H1 (cell line): Measurements from ENCODE around the gene SH2D5. TPM values are rescaled to one million over a fixed set of nuclear protein-coding genes. Genes with fewer than 3 reads are reported as not detected.

Experiments
- CTCF ChIA-PET: fragments of 300-600 bp; sonication (Branson Sonifier 250); formaldehyde crosslinking; loops from one replicate; lab custom pipeline; 2021; ENCODE audit not compliant: partially characterized antibody; lab: Charles Lee
- POLR2A ChIA-PET: fragments of 300-600 bp; sonication (Branson Sonifier 250); formaldehyde crosslinking; loops from one replicate; lab custom pipeline; 2021; ENCODE audit warnings: inconsistent platforms; ENCODE audit not compliant: partially characterized antibody; lab: Charles Lee
- DNase-seq, 2 experiments: peaks; one replicate each; pipeline versions ENCODE4 v3.0.0 to v3.0.0-alpha.2; 2010 to 2022; ENCODE audit warnings: low spot score in 2 of 2, low read depth in 1 of 2, mixed read lengths in 1 of 2
- FAIRE-seq: peaks from 2 replicates; lab custom pipeline; 2011; peaks lifted over from hg19 to GRCh38; lab: Jason Lieb, UNC
- H2AFZ ChIP-seq: 2 replicates; pipeline ENCODE4 v1.8.1; 2012; ENCODE audit warnings: low read length, inconsistent platforms
- H2AK5ac ChIP-seq: 2 replicates; pipeline ENCODE4 v1.6.1; 2013; ENCODE audit warnings: low read depth, low read length
- H2BK120ac ChIP-seq: replicated peaks from 2 replicates; pipeline ENCODE3; 2013; ENCODE audit warnings: low read depth, low read length, inconsistent platforms
- H2BK12ac ChIP-seq: 2 replicates; pipeline ENCODE4 v1.6.1; 2013; ENCODE audit warnings: low read depth, low read length
- H2BK15ac ChIP-seq: 2 replicates; pipeline ENCODE4 v1.6.1; 2013; ENCODE audit warnings: low read length
- H2BK20ac ChIP-seq: 2 replicates; pipeline ENCODE4 v1.6.1; 2013; ENCODE audit warnings: low read length
- H2BK5ac ChIP-seq: 2 replicates; pipeline ENCODE4 v1.6.1; 2013; ENCODE audit warnings: low read depth, low read length
- H3K14ac ChIP-seq: 2 replicates; pipeline ENCODE4 v1.6.1; 2013; ENCODE audit warnings: inconsistent platforms; ENCODE audit not compliant: insufficient read length
- H3K18ac ChIP-seq: 2 replicates; pipeline ENCODE4 v1.6.1; 2013; ENCODE audit warnings: low read length; ENCODE audit errors: extremely low read depth
- H3K23ac ChIP-seq: 2 replicates; pipeline ENCODE4 v1.6.1; 2013; ENCODE audit warnings: inconsistent platforms; ENCODE audit not compliant: insufficient read length
- H3K23me2 ChIP-seq: 2 replicates; pipeline ENCODE4 v1.6.1; 2013; ENCODE audit warnings: low read depth, low read length
- H3K27ac ChIP-seq: 2 replicates; pipeline ENCODE4 v1.6.1; 2011; ENCODE audit warnings: low read depth, low read length, inconsistent platforms
- H3K27me3 ChIP-seq, 4 experiments: replicated peaks in 1 of 4; 1 replicate in 1 of 4; 2 replicates in 3 of 4; pipeline versions ENCODE4 v1.6.1 to v1.8.1; 2011 to 2013; ENCODE audit warnings: low read length in 3 of 4, mild to moderate bottlenecking in 3 of 4, inconsistent platforms in 2 of 4, mixed read lengths in 2 of 4, moderate library complexity in 1 of 4; ENCODE audit not compliant: control insufficient read depth in 3 of 4, insufficient read depth in 3 of 4; ENCODE audit errors: extremely low read depth in 1 of 4
- H3K36me3 ChIP-seq, 4 experiments: 2 replicates each; pipeline versions ENCODE4 v1.6.1 to v1.8.1; 2011 to 2013; ENCODE audit warnings: mild to moderate bottlenecking in 4 of 4, low read length in 3 of 4, moderate library complexity in 2 of 4, control low read depth in 1 of 4, inconsistent platforms in 1 of 4; ENCODE audit not compliant: insufficient read depth in 4 of 4, control insufficient read depth in 2 of 4
- H3K4ac ChIP-seq: replicated peaks from 2 replicates; pipeline ENCODE3; 2013; ENCODE audit warnings: low read length, low read depth, mixed read lengths, inconsistent platforms; ENCODE audit not compliant: insufficient read length
- H3K4me1 ChIP-seq, 4 experiments: replicated peaks in 1 of 4; 1 replicate in 1 of 4; 2 replicates in 3 of 4; pipeline versions ENCODE4 v1.6.1 to v1.8.1; 2011 to 2013; ENCODE audit warnings: low read length in 3 of 4, inconsistent platforms in 2 of 4, mixed read lengths in 1 of 4; ENCODE audit not compliant: insufficient read depth in 4 of 4, control insufficient read depth in 3 of 4
- H3K4me2 ChIP-seq, 2 experiments: 2 replicates each; pipeline versions ENCODE4 v1.6.1 to v1.8.1; 2011 to 2013; ENCODE audit warnings: low read depth in 2 of 2, low read length in 2 of 2, control low read depth in 1 of 2, inconsistent platforms in 1 of 2, mild to moderate bottlenecking in 1 of 2; ENCODE audit not compliant: insufficient read depth in 1 of 2
- H3K4me3 ChIP-seq, 4 experiments: fragments of 200-600, 300-600 bp in 1 of 4; sonication (generic), shearing (Covaris generic), sonication (Bioruptor Twin) in 1 of 4; 2 replicates each; pipeline versions ENCODE4 v1.5.1 to v1.8.1; 2011 to 2016; ENCODE audit warnings: low read length in 4 of 4, low read depth in 3 of 4, control low read depth in 2 of 4, inconsistent platforms in 2 of 4, mild to moderate bottlenecking in 2 of 4, mixed read lengths in 1 of 4, moderate library complexity in 1 of 4; ENCODE audit not compliant: insufficient read depth in 2 of 4; ENCODE audit errors: extremely low read depth in 1 of 4
- H3K56ac ChIP-seq: replicated peaks from 2 replicates; pipeline ENCODE3; 2013; ENCODE audit warnings: low read depth, mild to moderate bottlenecking, mixed read lengths, low read length, inconsistent platforms; ENCODE audit not compliant: insufficient read length
- H3K79me1 ChIP-seq: 2 replicates; pipeline ENCODE4 v1.6.1; 2013; ENCODE audit warnings: low read depth, low read length, control low read depth
- H3K79me2 ChIP-seq, 2 experiments: 2 replicates each; pipeline versions ENCODE4 v1.6.1 to v1.8.1; 2012 to 2013; ENCODE audit warnings: low read length in 2 of 2, mild to moderate bottlenecking in 2 of 2, inconsistent platforms in 1 of 2; ENCODE audit not compliant: insufficient read depth in 2 of 2, control insufficient read depth in 1 of 2
- H3K9ac ChIP-seq, 4 experiments: replicated peaks in 1 of 4; 1 replicate in 1 of 4; 2 replicates in 3 of 4; pipeline versions ENCODE4 v1.6.1 to v1.8.1; 2011 to 2013; ENCODE audit warnings: low read depth in 3 of 4, low read length in 3 of 4, control low read depth in 2 of 4, mild to moderate bottlenecking in 2 of 4, moderate library complexity in 2 of 4, inconsistent platforms in 1 of 4; ENCODE audit errors: extremely low read depth in 1 of 4
- H3K9me3 ChIP-seq, 2 experiments: 2 replicates each; pipeline versions ENCODE4 v1.6.1 to v1.8.1; 2012 to 2013; ENCODE audit warnings: mild to moderate bottlenecking in 2 of 2, moderate library complexity in 2 of 2, control low read depth in 1 of 2, inconsistent platforms in 1 of 2, low read depth in 1 of 2, low read length in 1 of 2, mixed read lengths in 1 of 2; ENCODE audit not compliant: insufficient read depth in 2 of 2
- H4K20me1 ChIP-seq, 2 experiments: replicated peaks in 1 of 2; 2 replicates each; pipeline versions ENCODE3 to v1.8.1; 2011 to 2013; ENCODE audit warnings: inconsistent platforms in 2 of 2, low read length in 2 of 2, mild to moderate bottlenecking in 1 of 2; ENCODE audit not compliant: insufficient read depth in 2 of 2, control insufficient read depth in 1 of 2
- H4K5ac ChIP-seq: 2 replicates; pipeline ENCODE4 v1.6.1; 2013; ENCODE audit warnings: low read length, low read depth, mixed read lengths, inconsistent platforms; ENCODE audit not compliant: insufficient read length
- H4K8ac ChIP-seq: 2 replicates; pipeline ENCODE4 v1.8.0; 2013; ENCODE audit warnings: mild to moderate bottlenecking, moderate library complexity, low read length, inconsistent platforms; ENCODE audit not compliant: insufficient read depth; ENCODE audit errors: extremely low read depth
- H4K91ac ChIP-seq: replicated peaks from 2 replicates; pipeline ENCODE3; 2013; ENCODE audit warnings: low read length, mixed read lengths, inconsistent platforms; ENCODE audit not compliant: insufficient read length
- ASH2L ChIP-seq: fragments of 200-600, 300-600 bp; sonication (generic); IDR thresholded peaks from one replicate; pipeline ENCODE4 v1.7.1; 2017; ENCODE audit warnings: low read length
- BACH1 ChIP-seq: IDR thresholded peaks from 2 replicates; pipeline ENCODE4 v1.6.1; 2012; ENCODE audit warnings: low read length, improper control_type of control experiment
- CBX8 ChIP-seq: fragments of 300-800, 300-1000 bp; sonication (generic); IDR thresholded peaks from 2 replicates; pipeline ENCODE4 v1.7.1; 2016; ENCODE audit warnings: low read depth, low read length, borderline replicate concordance
- CEBPB ChIP-seq: IDR thresholded peaks from 2 replicates; pipeline ENCODE4 v1.6.1; 2012; ENCODE audit warnings: low read depth, low read length
- CREB1 ChIP-seq: IDR thresholded peaks from 2 replicates; pipeline ENCODE4 v1.6.1; 2012; ENCODE audit warnings: inconsistent platforms
- EZH2 ChIP-seq: fragments of 200-600 bp; sonication (generic); IDR thresholded peaks from 2 replicates; pipeline ENCODE4 v1.7.1; 2012; ENCODE audit warnings: low read depth, mild to moderate bottlenecking, moderate library complexity, low read length, inconsistent platforms; ENCODE audit not compliant: severe bottlenecking
- GABPA ChIP-seq: IDR thresholded peaks from 2 replicates; pipeline ENCODE4 v1.6.1; 2011; ENCODE audit warnings: mild to moderate bottlenecking, low read length, moderate library complexity, borderline replicate concordance; ENCODE audit not compliant: insufficient read depth
- HDAC6 ChIP-seq: IDR thresholded peaks from one replicate; pipeline ENCODE4 v1.7.1; 2012; ENCODE audit warnings: low read depth, mild to moderate bottlenecking, inconsistent platforms, low read length, moderate library complexity
- MAX ChIP-seq: IDR thresholded peaks from 2 replicates; pipeline ENCODE4 v1.6.1; 2012; ENCODE audit warnings: inconsistent platforms
- NANOG ChIP-seq: IDR thresholded peaks from 2 replicates; pipeline ENCODE4 v1.6.1; 2011; ENCODE audit warnings: low read length, low read depth, mild to moderate bottlenecking, inconsistent platforms; ENCODE audit not compliant: insufficient read depth, poor library complexity, severe bottlenecking
- PHF8 ChIP-seq: fragments of 200-600 bp; sonication (generic); conservative IDR thresholded peaks from 2 replicates; pipeline ENCODE4 v1.7.1; 2012; ENCODE audit warnings: low read depth, mild to moderate bottlenecking, inconsistent platforms, low read length, moderate library complexity
- RFX5 ChIP-seq: IDR thresholded peaks from 2 replicates; pipeline ENCODE4 v1.6.1; 2011; ENCODE audit warnings: low read depth, low read length, improper control_type of control experiment, borderline replicate concordance
- SP4 ChIP-seq: IDR thresholded peaks from 2 replicates; pipeline ENCODE4 v1.6.1; 2012; ENCODE audit warnings: low read length, inconsistent platforms
- TAF1 ChIP-seq: IDR thresholded peaks from 2 replicates; pipeline ENCODE4 v1.6.1; 2011; ENCODE audit warnings: mild to moderate bottlenecking, low read depth, low read length
- TEAD4 ChIP-seq: IDR thresholded peaks from 2 replicates; pipeline ENCODE4 v1.6.1; 2012; ENCODE audit warnings: low read depth, low read length, inconsistent platforms, mixed read lengths
- ZNF274 ChIP-seq: IDR thresholded peaks from 2 replicates; pipeline ENCODE4 v1.7.0; 2012; ENCODE audit warnings: low read length, borderline replicate concordance; ENCODE audit errors: extremely low read depth
- WGBS, 2 experiments: shearing (Covaris generic) in 1 of 2; methylation state at CpG; one replicate each; pipeline versions ENCODE4 v1.1.6 to v1.1.7; 2013 to 2015; ENCODE audit warnings: low lambda C conversion rate in 2 of 2, mixed read lengths in 2 of 2, inconsistent platforms in 1 of 2, low coverage in 1 of 2, missing lambda C conversion rate in 1 of 2; ENCODE audit not compliant: insufficient replicate concordance in 2 of 2, insufficient coverage in 1 of 2, insufficient read length in 1 of 2; ENCODE audit errors: extremely low coverage in 1 of 2, missing lambda C conversion rate in 1 of 2; 5-methylcytosine and 5-hydroxymethylcytosine counted together
- polyA plus RNA-seq, 7 experiments: library from polyadenylated mRNA; depleted of rRNA in 3 of 7; stranded (reverse) in 5 of 7; unstranded in 2 of 7; fragments of >200 nt in 5 of 7; fragments of 200-250 nt in 2 of 7; gene quantifications; 1 replicate in 5 of 7; 2 replicates in 1 of 7; 4 replicates in 1 of 7; pipeline versions ENCODE4 v1.2.1 to v1.2.3, GENCODE V29; 2011 to 2013; ENCODE audit warnings: missing spikeins in 2 of 7, mixed read lengths in 2 of 7
- total RNA-seq: library from RNA; stranded (reverse); fragmentation: NEBNext Ultra II Directional; extraction: Animal tissue kit (Norgen Biotek cat#: 25700); gene quantifications from 2 replicates; pipeline ENCODE4 v1.2.1, GENCODE V29; 2021

The SH2D5 gene
- total and polyA plus RNA-seq, 2 of the 8 experiments (the other 6 are each of a cell fraction or from before 2014, with no cell fraction given), result 13.2 to 18.4 TPM

DNA sequence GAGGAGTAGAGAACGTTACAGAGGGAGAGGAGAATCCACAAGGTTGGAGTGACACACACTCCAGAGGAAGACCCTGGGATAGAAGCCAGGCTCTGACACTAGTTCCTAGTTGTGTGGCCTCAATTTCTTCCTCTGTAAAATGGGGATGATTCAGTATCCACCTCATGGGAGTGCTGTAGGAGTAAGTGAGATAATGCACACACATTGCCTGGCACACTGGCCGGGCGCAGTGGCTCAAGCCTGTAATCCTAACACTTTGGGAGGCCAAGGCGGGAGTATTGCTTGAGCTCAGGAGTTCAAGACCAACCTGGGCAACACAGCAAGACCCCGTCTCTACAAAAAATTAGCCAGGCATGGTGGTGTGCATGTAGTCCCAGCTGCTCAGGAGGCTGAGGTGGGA is 23.6 kb downstream of the SH2D5 start:
- Histone ChIP-seq H3K14ac (no peak overlapping the region), H4K8ac (no peak overlapping the region), H3K9me3 (no peaks in the 10 kb centered on the region), H2BK5ac (no peak overlapping the region), H3K36me3 (no peaks in the 10 kb centered on the region; a peak in 2 of 8 replicates), H3K27ac (no peak overlapping the region), H3K4me3 (no peak overlapping the region), H2BK20ac (no peak overlapping the region), H3K56ac (no peak overlapping the region), H3K9ac (no peak overlapping the region), H3K4me2 (no peak overlapping the region), H2BK12ac (no peak overlapping the region), H3K4me1 (no peaks in the 10 kb centered on the region), H3K4ac (no peak overlapping the region), H3K23me2 (no peaks in the 10 kb centered on the region), H4K91ac (no peak overlapping the region), H2AK5ac (no peak overlapping the region), H3K23ac (no peak overlapping the region), H2BK120ac (no peak overlapping the region), H2AFZ (no peak overlapping the region), H2BK15ac (no peak overlapping the region), H4K5ac (no peak overlapping the region), H3K79me1 (no peaks in the 10 kb centered on the region), H3K18ac (no peak overlapping the region), H3K79me2 (no peaks in the 10 kb centered on the region), H4K20me1 (peaks cover 1 to 11% of the 10 kb centered on the region in 2 experiments), H3K27me3 (no peaks in the 10 kb centered on the region)
- FAIRE-seq, result no peak
- 75% methylated on average over 5 of the region's 5 CpGs; no CpG with 5 or more reads in 1 of the 2 experiments for WGBS, 2 experiments
- ChIA-PET CTCF (interaction anchor here (3.9 to 4.6 kb wide), 2 partner anchors 12 to 19 kb away, joined by 16 to 29 read pairs; no protein-coding TSS in a partner anchor), POLR2A (no interaction called here)
- DNase-seq, result no peak
- TF ChIP-seq ZNF274, result no peak
- TF ChIP-seq HDAC6, result no peak
- TF ChIP-seq BACH1, result no peak
- TF ChIP-seq TEAD4, result no peak
- no peak for TF ChIP-seq TAF1
- no peak for TF ChIP-seq RFX5
- TF ChIP-seq EZH2, result no peak
- TF ChIP-seq MAX, result no peak
- TF ChIP-seq NANOG, result no peak
- no peak for TF ChIP-seq GABPA
- no peak for TF ChIP-seq PHF8
- TF ChIP-seq CEBPB, result no peak
- no peak for TF ChIP-seq CREB1
- TF ChIP-seq ASH2L, result no peak
- no peak for TF ChIP-seq SP4
- TF ChIP-seq CBX8, result no peak
